HEK293 (cell line): Measurements from ENCODE around the gene PRKCD.

Experiments
- AEBP2 ChIP-seq: fragments of 450-650 bp; formaldehyde crosslinking; IDR thresholded peaks from 2 replicates; pipeline ENCODE4 v1.5.1; 2016; ENCODE audit warnings: missing biosample characterization, missing genetic modification characterization, borderline replicate concordance
- KLF17 ChIP-seq: fragments of 450-650 bp; formaldehyde crosslinking; IDR thresholded peaks from 2 replicates; pipeline ENCODE4 v1.5.1; 2016; ENCODE audit warnings: missing biosample characterization, missing genetic modification characterization
- ZNF274 ChIP-seq, 2 experiments: fragments of 200-500 bp in 1 of 2; fragments of 450-650 bp in 1 of 2; sonication (Bioruptor generic) in 1 of 2; formaldehyde crosslinking in 1 of 2; IDR thresholded peaks; 2 replicates each; pipeline versions ENCODE4 v1.5.1 to v1.6.1; 2014 to 2016; ENCODE audit warnings: borderline replicate concordance in 1 of 2, inconsistent platforms in 1 of 2, low read length in 1 of 2, missing biosample characterization in 1 of 2, missing genetic modification characterization in 1 of 2
- ZNF423 ChIP-seq: fragments of 450-650 bp; formaldehyde crosslinking; IDR thresholded peaks from 2 replicates; pipeline ENCODE4 v1.5.1; 2016; ENCODE audit warnings: missing biosample characterization, missing genetic modification characterization
- ZNF560 ChIP-seq: fragments of 450-650 bp; formaldehyde crosslinking; IDR thresholded peaks from 2 replicates; pipeline ENCODE4 v1.5.1; 2017; ENCODE audit warnings: missing biosample characterization, missing genetic modification characterization, borderline replicate concordance
- ZNF785 ChIP-seq: fragments of 450-650 bp; formaldehyde crosslinking; IDR thresholded peaks from 2 replicates; pipeline ENCODE4 v1.5.1; 2016; ENCODE audit warnings: missing biosample characterization, missing genetic modification characterization
- TF ChIP-seq, protein P1 (sequence below): fragments of 450-650 bp; formaldehyde crosslinking; IDR thresholded peaks from 2 replicates; pipeline ENCODE4 v1.5.1; 2016; ENCODE audit warnings: missing biosample characterization, missing genetic modification characterization, low read depth
- TF ChIP-seq, protein P2 (sequence below): fragments of 450-650 bp; formaldehyde crosslinking; IDR thresholded peaks from 2 replicates; pipeline ENCODE4 v1.5.1; 2016; ENCODE audit warnings: missing biosample characterization, missing genetic modification characterization
- TF ChIP-seq, protein P3 (sequence below): sonication (generic); formaldehyde crosslinking; IDR thresholded peaks from 2 replicates; pipeline ENCODE4 v1.8.1; 2022; ENCODE audit warnings: mild to moderate bottlenecking, moderate library complexity, missing genetic modification reagents
- TF ChIP-seq, protein P4 (sequence below): fragments of 450-650 bp; formaldehyde crosslinking; IDR thresholded peaks from 2 replicates; pipeline ENCODE4 v1.5.1; 2016; ENCODE audit warnings: missing biosample characterization, missing genetic modification characterization

GRCh38 chr3:53126601-53127000 lies 34.4 kb upstream of the PRKCD start:
- TF ChIP-seq, protein P1, sequence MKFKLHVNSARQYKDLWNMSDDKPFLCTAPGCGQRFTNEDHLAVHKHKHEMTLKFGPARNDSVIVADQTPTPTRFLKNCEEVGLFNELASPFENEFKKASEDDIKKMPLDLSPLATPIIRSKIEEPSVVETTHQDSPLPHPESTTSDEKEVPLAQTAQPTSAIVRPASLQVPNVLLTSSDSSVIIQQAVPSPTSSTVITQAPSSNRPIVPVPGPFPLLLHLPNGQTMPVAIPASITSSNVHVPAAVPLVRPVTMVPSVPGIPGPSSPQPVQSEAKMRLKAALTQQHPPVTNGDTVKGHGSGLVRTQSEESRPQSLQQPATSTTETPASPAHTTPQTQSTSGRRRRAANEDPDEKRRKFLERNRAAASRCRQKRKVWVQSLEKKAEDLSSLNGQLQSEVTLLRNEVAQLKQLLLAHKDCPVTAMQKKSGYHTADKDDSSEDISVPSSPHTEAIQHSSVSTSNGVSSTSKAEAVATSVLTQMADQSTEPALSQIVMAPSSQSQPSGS = no peak
- TF ChIP-seq KLF17 (tag by site-specific recombination) (no peak), ZNF423 (tag by site-specific recombination) (no peak), ZNF785 (tag by site-specific recombination) (no peak), ZNF274 (IDR thresholded peaks at IDR 0.05; ENCODE audit: low read length) (no peak), ZNF274 (tag by site-specific recombination; IDR thresholded peaks at IDR 0.05; ENCODE audit: borderline replicate concordance) (no peak), AEBP2 (no peak), ZNF560 (tag by site-specific recombination) (no peak)
- TF ChIP-seq, protein P2, sequence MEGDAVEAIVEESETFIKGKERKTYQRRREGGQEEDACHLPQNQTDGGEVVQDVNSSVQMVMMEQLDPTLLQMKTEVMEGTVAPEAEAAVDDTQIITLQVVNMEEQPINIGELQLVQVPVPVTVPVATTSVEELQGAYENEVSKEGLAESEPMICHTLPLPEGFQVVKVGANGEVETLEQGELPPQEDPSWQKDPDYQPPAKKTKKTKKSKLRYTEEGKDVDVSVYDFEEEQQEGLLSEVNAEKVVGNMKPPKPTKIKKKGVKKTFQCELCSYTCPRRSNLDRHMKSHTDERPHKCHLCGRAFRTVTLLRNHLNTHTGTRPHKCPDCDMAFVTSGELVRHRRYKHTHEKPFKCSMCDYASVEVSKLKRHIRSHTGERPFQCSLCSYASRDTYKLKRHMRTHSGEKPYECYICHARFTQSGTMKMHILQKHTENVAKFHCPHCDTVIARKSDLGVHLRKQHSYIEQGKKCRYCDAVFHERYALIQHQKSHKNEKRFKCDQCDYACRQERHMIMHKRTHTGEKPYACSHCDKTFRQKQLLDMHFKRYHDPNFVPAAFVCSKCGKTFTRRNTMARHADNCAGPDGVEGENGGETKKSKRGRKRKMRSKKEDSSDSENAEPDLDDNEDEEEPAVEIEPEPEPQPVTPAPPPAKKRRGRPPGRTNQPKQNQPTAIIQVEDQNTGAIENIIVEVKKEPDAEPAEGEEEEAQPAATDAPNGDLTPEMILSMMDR (tag by site-specific recombination) = no peak
- TF ChIP-seq, protein P3, sequence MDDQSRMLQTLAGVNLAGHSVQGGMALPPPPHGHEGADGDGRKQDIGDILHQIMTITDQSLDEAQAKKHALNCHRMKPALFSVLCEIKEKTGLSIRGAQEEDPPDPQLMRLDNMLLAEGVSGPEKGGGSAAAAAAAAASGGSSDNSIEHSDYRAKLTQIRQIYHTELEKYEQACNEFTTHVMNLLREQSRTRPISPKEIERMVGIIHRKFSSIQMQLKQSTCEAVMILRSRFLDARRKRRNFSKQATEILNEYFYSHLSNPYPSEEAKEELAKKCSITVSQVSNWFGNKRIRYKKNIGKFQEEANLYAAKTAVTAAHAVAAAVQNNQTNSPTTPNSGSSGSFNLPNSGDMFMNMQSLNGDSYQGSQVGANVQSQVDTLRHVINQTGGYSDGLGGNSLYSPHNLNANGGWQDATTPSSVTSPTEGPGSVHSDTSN (CRISPR knock-in tag) = no peak
- TF ChIP-seq, protein P4, sequence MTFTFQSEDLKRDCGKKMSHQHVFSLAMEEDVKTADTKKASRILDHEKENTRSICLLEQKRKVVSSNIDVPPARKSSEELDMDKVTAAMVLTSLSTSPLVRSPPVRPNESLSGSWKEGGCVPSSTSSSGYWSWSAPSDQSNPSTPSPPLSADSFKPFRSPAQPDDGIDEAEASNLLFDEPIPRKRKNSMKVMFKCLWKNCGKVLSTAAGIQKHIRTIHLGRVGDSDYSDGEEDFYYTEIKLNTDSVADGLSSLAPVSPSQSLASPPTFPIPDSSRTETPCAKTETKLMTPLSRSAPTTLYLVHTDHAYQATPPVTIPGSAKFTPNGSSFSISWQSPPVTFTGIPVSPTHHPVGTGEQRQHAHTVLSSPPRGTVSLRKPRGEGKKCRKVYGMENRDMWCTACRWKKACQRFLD (tag by site-specific recombination) = no peak
